T-helper 1 cell (primary cell): ENCODE measurements around the gene ENOX1.
A peak's percentile ranks its signal among the peaks of the same experiment; 100 is the strongest.

Experiments
- DNase-seq, 5 donors: peaks; one replicate each; pipeline ENCODE4 v3.0.0-alpha.2; 2012 to 2020

The ENOX1 gene

DNA sequence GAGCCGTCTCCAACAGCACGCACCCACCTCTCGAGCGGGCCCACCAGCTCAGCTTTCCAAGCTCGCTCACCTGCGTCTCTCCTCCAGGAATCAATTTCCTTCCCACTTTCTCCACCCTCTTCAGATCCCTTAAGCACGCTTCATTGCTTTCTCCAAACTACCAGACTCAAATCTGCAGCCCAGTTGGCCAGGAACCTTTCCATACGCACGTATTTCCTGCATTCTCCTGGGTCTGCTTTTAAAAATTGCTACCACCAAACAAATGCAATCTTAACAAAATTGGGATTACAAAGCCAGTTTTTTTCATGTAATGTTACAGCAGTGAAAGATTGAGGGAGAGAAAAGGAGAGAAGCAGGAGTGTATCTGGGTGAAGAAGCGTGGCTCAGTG lies 1.5 kb downstream of the ENOX1 start:
- no peak for DNase-seq

DNA sequence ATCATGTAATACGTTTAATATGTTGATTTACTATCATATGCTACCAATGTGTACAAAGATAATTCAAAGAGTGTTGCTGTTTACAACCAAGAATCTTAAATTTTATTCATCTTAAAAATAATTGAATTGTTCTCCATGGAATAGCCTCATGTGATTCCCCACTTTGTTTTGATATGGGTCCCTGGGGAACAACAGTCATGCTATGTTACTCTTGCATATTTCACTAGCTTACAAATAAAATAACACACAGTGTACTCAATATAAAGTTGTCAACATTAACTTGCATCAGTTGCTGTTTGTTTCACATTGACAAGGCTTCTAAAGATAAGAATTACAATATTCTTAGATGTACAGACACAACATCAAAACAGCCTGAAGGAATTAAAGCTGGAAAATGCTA lies 2.3 kb downstream of the ENOX1 start:
- DNase-seq, result no peak

- DNase-seq, result no peak
Measured at GRCh38 chr13:43783820-43784219, 3.0 kb downstream of the ENOX1 start.

GRCh38 chr13:43782686-43783085 lies 4.1 kb downstream of the ENOX1 start:
- DNase-seq, result no peak

GRCh38 chr13:43780666-43781065 lies 6.1 kb downstream of the ENOX1 start:
- DNase-seq, result no peak

DNA sequence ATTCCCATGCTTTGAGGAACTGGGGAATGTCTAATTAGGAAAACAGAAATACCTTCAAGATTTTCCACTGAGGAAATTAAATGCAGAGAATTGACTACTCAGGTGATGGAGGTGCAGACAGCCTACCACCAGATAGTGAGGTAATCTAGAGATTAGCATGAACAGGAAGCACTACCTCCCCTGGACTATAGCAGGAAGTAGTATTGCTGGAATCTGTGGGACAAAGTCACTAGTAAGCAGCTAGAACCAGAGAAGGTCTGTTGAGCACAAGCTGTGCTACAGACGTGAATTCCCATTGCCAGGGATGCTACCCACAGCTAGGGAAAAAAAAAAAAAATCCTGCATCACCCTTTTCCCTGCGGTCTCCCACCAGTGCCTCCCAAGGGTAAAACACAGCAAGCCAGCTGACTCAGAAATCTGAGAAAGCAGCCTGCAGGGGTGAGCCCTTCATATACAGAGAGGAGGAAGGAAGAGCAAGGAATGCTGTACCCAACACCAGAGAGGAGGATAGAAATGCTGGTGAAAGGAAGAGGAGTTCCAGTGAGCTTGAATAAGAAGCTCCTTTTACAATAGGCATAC lies 10.2 kb downstream of the ENOX1 start:
- no peak for DNase-seq

DNA sequence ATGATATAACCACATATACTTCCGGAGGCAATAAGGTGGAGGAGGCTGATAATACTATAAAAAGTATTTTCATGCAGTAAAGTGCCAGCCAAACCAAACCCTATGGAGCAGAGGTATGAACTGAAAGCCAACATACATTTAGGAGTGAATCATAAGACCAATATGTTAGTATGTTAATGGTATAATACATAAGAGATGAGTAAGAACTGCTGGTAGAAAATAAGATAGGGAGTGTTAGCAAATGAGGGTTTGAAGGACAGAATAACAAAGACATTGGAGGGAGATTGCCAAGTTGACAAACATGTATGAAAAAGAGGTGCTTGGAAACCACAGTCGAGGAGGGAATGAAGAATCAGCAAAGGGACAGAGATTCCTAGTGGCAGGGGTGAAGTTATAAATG lies 10.8 kb downstream of the ENOX1 start:
- no peak for DNase-seq

GRCh38 chr13:43773602-43774001 lies 13.2 kb downstream of the ENOX1 start:
- no peak for DNase-seq

- no peak for DNase-seq
Measured at GRCh38 chr13:43770871-43771270, 15.9 kb downstream of the ENOX1 start.

DNA sequence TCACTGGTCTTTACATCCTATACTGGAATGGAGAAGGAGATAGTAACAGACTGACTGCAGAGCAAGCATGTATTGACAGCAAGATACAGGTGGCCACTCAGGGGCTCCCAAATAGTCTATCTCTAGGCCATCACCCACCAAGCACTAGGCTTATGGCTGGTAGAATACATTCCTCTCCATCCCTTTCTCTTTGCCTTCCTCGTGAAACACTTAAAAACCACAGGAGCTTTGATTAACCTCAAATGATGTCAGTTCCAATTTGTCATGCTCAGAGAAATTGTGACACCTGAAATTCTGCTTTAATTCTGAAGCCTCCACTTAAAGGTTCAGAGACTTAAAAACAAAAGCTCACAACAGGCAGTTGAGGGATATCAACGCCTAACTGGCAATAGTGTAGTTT lies 17.2 kb downstream of the ENOX1 start:
- no peak for DNase-seq

GRCh38 chr13:43767341-43767931 lies 19.3 kb downstream of the ENOX1 start:
- no peak for DNase-seq

DNA sequence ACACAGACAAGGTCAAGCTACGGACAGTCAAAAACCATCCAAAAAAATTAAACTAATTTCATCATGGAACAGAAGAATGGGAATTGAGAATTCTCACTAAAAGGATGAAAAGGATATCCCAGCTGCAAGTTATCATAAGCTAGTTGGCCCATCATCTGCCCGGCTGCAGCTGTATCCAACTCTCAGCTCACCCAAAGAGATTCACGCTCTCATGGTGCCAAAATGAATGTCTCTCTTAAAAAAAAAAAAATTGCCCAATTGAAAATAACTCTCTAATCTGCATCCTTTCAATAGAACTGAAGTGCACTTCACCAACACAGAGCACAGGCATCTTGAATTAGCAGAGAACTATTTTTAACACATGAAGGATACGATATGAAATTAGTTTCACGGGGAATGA lies 20.0 kb downstream of the ENOX1 start:
- no peak for DNase-seq

DNA sequence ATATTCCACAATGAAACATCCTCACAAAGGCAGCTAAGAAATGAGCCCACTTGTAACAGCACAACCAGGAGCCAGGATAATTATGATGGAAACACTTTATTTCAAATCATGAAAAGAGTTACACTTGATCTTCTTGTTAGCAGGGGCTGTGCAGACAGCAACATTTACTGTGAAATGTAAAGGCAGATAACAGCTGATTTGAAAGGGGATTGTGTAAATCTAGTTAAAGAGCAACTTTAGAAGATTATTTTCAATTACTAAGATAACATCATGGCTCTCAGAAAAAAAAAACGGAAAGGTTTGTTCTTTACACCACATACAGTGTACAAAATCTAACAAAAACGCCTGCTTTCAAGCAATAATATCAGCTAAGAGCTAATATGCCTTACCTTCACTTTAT lies 22.4 kb downstream of the ENOX1 start:
- DNase-seq, result no peak

GRCh38 chr13:43763143-43763759 lies 23.5 kb downstream of the ENOX1 start:
- no peak for DNase-seq

GRCh38 chr13:43761616-43762315 lies 25.0 kb downstream of the ENOX1 start:
- DNase-seq, result no peak

GRCh38 chr13:43760257-43760656 lies 26.5 kb downstream of the ENOX1 start:
- DNase-seq, result no peak

- peak in 1 of 5 donors; percentile 1 for DNase-seq
Measured at GRCh38 chr13:43758834-43759233, 27.9 kb downstream of the ENOX1 start.

DNA sequence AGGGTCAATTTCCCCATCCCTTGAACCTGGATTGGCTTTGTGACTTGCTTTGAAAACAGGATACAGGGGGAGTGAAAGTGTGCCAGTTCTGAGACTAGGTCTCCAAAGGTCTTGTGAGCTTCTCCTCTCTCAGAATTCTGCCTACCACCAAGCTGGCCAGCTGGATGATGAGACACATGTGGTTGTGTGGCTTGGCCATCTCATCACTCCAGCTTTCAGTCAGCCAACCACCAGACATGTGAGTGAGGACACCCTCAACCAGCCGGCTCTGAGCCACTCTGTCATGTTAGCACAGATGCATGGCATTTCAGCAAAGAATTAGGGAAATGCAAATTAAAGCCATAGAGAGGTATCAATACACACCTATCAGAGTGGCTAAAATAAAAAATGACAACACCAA lies 29.5 kb downstream of the ENOX1 start:
- DNase-seq, result no peak

GRCh38 chr13:43755844-43756243 lies 30.9 kb downstream of the ENOX1 start:
- DNase-seq, result no peak

GRCh38 chr13:43751624-43752023 lies 35.1 kb downstream of the ENOX1 start:
- DNase-seq, result no peak

GRCh38 chr13:43749503-43749902 lies 37.3 kb downstream of the ENOX1 start:
- no peak for DNase-seq

GRCh38 chr13:43744261-43745031 lies 42.3 kb downstream of the ENOX1 start:
- no peak for DNase-seq

DNA sequence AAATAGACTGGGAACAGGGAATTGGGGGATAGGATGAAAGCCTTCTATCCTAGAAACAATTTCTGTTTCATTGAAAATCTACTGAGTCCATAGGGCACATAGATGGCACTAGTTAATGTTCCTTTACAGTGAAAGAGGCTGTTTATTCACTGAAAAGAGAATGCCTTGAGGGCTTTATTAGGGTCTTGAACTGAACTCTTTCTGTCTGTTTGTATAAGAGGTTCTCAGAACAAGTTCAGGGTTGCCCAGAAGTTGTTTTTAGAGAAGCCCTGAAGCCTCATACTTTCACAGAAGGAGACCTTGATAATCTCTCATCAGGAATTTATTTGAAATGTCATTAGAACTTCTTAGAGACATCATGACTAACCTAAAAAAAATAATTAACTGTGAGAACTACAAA lies 43.9 kb downstream of the ENOX1 start:
- no peak for DNase-seq
